ENCODE data around the gene PARP6. TPM values are rescaled to one million over a fixed set of nuclear protein-coding genes. Genes with fewer than 3 reads are reported as not detected.

The PARP6 gene
- total and polyA plus RNA-seq, 4 donors = 4.3 to 15.3 (median 9.3) TPM

DNA sequence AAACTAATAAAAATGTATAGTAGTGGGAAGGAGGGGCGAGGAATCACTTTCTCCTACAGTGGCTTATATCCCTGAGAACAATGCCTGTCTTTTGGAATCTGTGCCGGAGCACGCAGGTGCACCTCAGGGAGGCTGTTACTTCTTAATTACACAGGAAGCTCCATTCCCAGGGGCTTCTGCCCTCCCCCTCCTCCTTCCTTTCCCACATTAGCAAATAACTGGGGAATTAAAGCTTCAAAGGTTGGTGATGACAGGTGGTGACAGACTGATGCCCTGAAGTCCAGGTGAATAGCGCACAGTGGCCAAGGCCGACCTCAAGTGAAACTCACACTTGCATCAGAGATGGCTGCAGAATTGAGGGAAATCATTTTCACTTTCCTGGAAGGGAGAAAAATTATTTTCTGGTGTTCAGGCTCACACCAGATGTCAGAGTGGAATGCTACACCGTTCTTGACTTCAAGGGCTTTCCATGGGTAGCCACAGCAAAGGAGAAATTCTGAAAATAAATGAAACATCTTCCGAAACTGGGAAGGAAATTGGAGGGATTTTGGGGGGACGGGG lies 78.4 kb downstream of the PARP6 start:
- no peak overlapping the region for H3K27ac ChIP-seq (ENCODE audit: low read depth in 1 of 2, low read length in 2 of 2)
- peaks cover 0 to 4% (median 0%) of the 10 kb centered on the region in 4 donors for H3K36me3 ChIP-seq (ENCODE audit: control insufficient read depth in 4 of 4, insufficient read depth in 3 of 4, low read depth in 1 of 4, low read length in 3 of 4)
- DNase-seq (ENCODE audit: low spot score) = no peak
- no peak overlapping the region for H3K4me3 ChIP-seq (ENCODE audit: low read depth in 1 of 3, low read length in 3 of 3)
- no peak overlapping the region for H3K9ac ChIP-seq (ENCODE audit: low read depth in 1 of 2, low read length in 2 of 2)
- H3K9me3 ChIP-seq (ENCODE audit: control insufficient read depth in 4 of 4, low read length in 3 of 4) = no peaks in the 10 kb centered on the region
- H3K27me3 ChIP-seq (ENCODE audit: control insufficient read depth in 4 of 4, insufficient read depth in 4 of 4, low read length in 3 of 4) = peaks cover 0 to 7% (median 0%) of the 10 kb centered on the region in 4 donors
- H3K4me1 ChIP-seq (ENCODE audit: control insufficient read depth in 4 of 4, insufficient read depth in 4 of 4, low read length in 3 of 4) = peaks cover 0 to 7% (median 4%) of the 10 kb centered on the region in 4 donors
- WGBS = 77% methylated on average over 8 of the region's 8 CpGs
- no peak for TF ChIP-seq SP1 (IDR thresholded peaks at IDR 0.05)
- TF ChIP-seq, protein P1, sequence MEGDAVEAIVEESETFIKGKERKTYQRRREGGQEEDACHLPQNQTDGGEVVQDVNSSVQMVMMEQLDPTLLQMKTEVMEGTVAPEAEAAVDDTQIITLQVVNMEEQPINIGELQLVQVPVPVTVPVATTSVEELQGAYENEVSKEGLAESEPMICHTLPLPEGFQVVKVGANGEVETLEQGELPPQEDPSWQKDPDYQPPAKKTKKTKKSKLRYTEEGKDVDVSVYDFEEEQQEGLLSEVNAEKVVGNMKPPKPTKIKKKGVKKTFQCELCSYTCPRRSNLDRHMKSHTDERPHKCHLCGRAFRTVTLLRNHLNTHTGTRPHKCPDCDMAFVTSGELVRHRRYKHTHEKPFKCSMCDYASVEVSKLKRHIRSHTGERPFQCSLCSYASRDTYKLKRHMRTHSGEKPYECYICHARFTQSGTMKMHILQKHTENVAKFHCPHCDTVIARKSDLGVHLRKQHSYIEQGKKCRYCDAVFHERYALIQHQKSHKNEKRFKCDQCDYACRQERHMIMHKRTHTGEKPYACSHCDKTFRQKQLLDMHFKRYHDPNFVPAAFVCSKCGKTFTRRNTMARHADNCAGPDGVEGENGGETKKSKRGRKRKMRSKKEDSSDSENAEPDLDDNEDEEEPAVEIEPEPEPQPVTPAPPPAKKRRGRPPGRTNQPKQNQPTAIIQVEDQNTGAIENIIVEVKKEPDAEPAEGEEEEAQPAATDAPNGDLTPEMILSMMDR (IDR thresholded peaks at IDR 0.05; ENCODE audit: low read depth, low read length, missing input control) = no peak
- TF ChIP-seq RXRA (IDR thresholded peaks at IDR 0.05) = no peak
- TF ChIP-seq NR2F2 (IDR thresholded peaks at IDR 0.05) = no peak
- TF ChIP-seq, protein P2, sequence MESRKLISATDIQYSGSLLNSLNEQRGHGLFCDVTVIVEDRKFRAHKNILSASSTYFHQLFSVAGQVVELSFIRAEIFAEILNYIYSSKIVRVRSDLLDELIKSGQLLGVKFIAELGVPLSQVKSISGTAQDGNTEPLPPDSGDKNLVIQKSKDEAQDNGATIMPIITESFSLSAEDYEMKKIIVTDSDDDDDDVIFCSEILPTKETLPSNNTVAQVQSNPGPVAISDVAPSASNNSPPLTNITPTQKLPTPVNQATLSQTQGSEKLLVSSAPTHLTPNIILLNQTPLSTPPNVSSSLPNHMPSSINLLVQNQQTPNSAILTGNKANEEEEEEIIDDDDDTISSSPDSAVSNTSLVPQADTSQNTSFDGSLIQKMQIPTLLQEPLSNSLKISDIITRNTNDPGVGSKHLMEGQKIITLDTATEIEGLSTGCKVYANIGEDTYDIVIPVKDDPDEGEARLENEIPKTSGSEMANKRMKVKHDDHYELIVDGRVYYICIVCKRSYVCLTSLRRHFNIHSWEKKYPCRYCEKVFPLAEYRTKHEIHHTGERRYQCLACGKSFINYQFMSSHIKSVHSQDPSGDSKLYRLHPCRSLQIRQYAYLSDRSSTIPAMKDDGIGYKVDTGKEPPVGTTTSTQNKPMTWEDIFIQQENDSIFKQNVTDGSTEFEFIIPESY (IDR thresholded peaks at IDR 0.05) = no peak
- TF ChIP-seq, protein P3, sequence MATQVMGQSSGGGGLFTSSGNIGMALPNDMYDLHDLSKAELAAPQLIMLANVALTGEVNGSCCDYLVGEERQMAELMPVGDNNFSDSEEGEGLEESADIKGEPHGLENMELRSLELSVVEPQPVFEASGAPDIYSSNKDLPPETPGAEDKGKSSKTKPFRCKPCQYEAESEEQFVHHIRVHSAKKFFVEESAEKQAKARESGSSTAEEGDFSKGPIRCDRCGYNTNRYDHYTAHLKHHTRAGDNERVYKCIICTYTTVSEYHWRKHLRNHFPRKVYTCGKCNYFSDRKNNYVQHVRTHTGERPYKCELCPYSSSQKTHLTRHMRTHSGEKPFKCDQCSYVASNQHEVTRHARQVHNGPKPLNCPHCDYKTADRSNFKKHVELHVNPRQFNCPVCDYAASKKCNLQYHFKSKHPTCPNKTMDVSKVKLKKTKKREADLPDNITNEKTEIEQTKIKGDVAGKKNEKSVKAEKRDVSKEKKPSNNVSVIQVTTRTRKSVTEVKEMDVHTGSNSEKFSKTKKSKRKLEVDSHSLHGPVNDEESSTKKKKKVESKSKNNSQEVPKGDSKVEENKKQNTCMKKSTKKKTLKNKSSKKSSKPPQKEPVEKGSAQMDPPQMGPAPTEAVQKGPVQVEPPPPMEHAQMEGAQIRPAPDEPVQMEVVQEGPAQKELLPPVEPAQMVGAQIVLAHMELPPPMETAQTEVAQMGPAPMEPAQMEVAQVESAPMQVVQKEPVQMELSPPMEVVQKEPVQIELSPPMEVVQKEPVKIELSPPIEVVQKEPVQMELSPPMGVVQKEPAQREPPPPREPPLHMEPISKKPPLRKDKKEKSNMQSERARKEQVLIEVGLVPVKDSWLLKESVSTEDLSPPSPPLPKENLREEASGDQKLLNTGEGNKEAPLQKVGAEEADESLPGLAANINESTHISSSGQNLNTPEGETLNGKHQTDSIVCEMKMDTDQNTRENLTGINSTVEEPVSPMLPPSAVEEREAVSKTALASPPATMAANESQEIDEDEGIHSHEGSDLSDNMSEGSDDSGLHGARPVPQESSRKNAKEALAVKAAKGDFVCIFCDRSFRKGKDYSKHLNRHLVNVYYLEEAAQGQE (IDR thresholded peaks at IDR 0.05) = no peak
- TF ChIP-seq RAD21 (IDR thresholded peaks at IDR 0.05) = no peak

DNA sequence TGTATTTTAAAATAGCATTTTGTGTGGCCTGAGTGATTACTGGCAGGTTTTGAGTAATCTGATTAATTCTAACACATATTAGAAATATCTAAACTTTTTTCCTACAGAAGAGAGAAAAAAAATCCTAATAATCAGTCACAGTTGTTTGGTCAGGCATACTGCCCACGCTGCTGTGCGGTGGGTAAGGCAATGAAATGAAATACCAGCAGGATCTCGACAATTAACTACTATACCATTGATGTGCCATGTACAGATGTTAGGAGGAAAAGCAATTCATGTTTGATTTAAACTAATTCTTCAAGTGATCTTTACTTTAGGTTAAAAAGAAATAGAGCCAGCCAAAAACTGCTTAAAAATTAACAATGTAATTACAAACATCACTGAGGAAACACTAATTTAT lies 79.9 kb downstream of the PARP6 start:
- TF ChIP-seq, protein P2 (IDR thresholded peaks at IDR 0.05) = no peak
- TF ChIP-seq HNF4G (IDR thresholded peaks at IDR 0.05) = no peak
- peaks cover 0 to 6% (median 0%) of the 10 kb centered on the region in 4 donors for H3K27me3 ChIP-seq (ENCODE audit: control insufficient read depth in 4 of 4, insufficient read depth in 4 of 4, low read length in 3 of 4)

More for the DNA sequence above, 79.9 kb downstream of the PARP6 start:
- no peak overlapping the region for H3K9ac ChIP-seq (ENCODE audit: low read depth in 1 of 2, low read length in 2 of 2)
- DNase-seq (ENCODE audit: low spot score) = no peak
- WGBS = 81% methylated on average over 3 of the region's 3 CpGs
- H3K9me3 ChIP-seq (ENCODE audit: control insufficient read depth in 4 of 4, low read length in 3 of 4) = no peaks in the 10 kb centered on the region
- H3K4me1 ChIP-seq (ENCODE audit: control insufficient read depth in 4 of 4, insufficient read depth in 4 of 4, low read length in 3 of 4) = peaks cover 0 to 7% (median 4%) of the 10 kb centered on the region in 4 donors
- no peak overlapping the region for H3K4me3 ChIP-seq (ENCODE audit: low read depth in 1 of 3, low read length in 3 of 3)
- H3K36me3 ChIP-seq (ENCODE audit: control insufficient read depth in 4 of 4, insufficient read depth in 3 of 4, low read depth in 1 of 4, low read length in 3 of 4) = no peaks in the 10 kb centered on the region
- no peak overlapping the region for H3K27ac ChIP-seq (ENCODE audit: low read depth in 1 of 2, low read length in 2 of 2)

Other genes starting within 250 kb of the PARP6 start
- gene MYO9A, start 154.4 kb downstream of the PARP6 start, total RNA-seq = 10 to 100 TPM; 12.0 to 14.9 TPM
- gene MYO9A, start 154.4 kb downstream of the PARP6 start, polyA plus RNA-seq = 1 to 10 TPM; 1.4 to 4.7 TPM
- 1 to 10 TPM in 1 of 2 donors, under 1 TPM in 1; 0.67 to 1.0 TPM for gene SENP8, start 154.2 kb downstream of the PARP6 start, total RNA-seq
- gene SENP8, start 154.2 kb downstream of the PARP6 start, polyA plus RNA-seq = 1 to 10 TPM in 1 of 2 donors, under 1 TPM in 1; 0.74 to 1.0 TPM
- not detected for gene GRAMD2A, start 74.8 kb downstream of the PARP6 start, total RNA-seq
- gene GRAMD2A, start 74.8 kb downstream of the PARP6 start, polyA plus RNA-seq = not detected
- gene PKM, start 41.4 kb downstream of the PARP6 start, total RNA-seq = 10 to 100 TPM; 30.5 to 61.2 TPM
- 10 to 100 TPM; 12.9 to 28.9 TPM for gene PKM, start 41.4 kb downstream of the PARP6 start, polyA plus RNA-seq
- gene CELF6, start 47.6 kb upstream of the PARP6 start, total RNA-seq = under 1 TPM; 0.14 to 0.92 TPM
- gene CELF6, start 47.6 kb upstream of the PARP6 start, polyA plus RNA-seq = under 1 TPM; 0.10 to 0.74 TPM
- 10 to 100 TPM; 38.1 to 42.9 TPM for gene HEXA, start 103.5 kb upstream of the PARP6 start, total RNA-seq
- 10 to 100 TPM; 62.5 to 69.0 TPM for gene HEXA, start 103.5 kb upstream of the PARP6 start, polyA plus RNA-seq
- not detected for gene TMEM202, start 125.8 kb upstream of the PARP6 start, total RNA-seq
- not detected for gene TMEM202, start 125.8 kb upstream of the PARP6 start, polyA plus RNA-seq
- gene ARIH1, start 201.8 kb upstream of the PARP6 start, total RNA-seq = 10 to 100 TPM; 23.3 to 23.8 TPM
- 10 to 100 TPM; 10.8 to 14.3 TPM for gene ARIH1, start 201.8 kb upstream of the PARP6 start, polyA plus RNA-seq

Measured in liver (tissue), 9 donors.